ENCODE data around the gene RAI14. TPM values are rescaled to one million over a fixed set of nuclear protein-coding genes. Genes with fewer than 3 reads are reported as not detected.

The RAI14 gene
- total RNA-seq, 1 experiment from 2014 or later, result 23.6 TPM

DNA sequence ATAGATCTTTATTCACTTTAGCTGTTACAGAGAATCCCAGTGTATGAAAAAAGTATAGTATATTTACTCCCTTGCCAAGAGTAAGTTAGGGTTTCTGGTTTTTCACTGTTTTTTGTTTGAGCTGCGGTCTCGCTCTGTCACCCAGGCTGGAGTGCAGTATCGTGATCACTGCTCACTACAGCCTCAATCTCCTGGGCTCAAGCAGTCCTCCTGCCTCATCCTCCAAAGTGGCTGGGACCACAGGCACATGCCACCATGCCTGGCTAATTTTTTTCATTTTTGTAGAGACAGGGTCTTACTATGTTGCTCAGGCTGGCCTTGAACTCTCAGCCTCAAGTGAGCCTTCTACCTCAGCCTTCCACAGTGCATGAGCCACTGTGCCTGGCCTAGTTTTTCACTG is 3.0 kb downstream of the RAI14 start:
- peaks cover 7% of the 10 kb centered on the region for H3K4me1 ChIP-seq (ENCODE audit: insufficient read depth, low read length, poor library complexity, severe bottlenecking)
- TF ChIP-seq EZH2 (IDR thresholded peaks at IDR 0.05; ENCODE audit: borderline replicate concordance, low read depth, low read length, poor library complexity, severe bottlenecking), result no peak
- ChIA-PET POLR2A (ENCODE audit: low non-redundant PET) (no interaction called here), CTCF (no interaction called here)
- H3K9me3 ChIP-seq (ENCODE audit: low read depth, low read length, poor library complexity, severe bottlenecking), result no peaks in the 10 kb centered on the region
- no peaks in the 10 kb centered on the region for H3K36me3 ChIP-seq (ENCODE audit: insufficient read depth, low read length, poor library complexity, severe bottlenecking)
- H3K27ac ChIP-seq (ENCODE audit: low read depth, low read length, poor library complexity, severe bottlenecking), result no peak overlapping the region
- BruUV-seq (replicated peaks), result no TSS peak
- intact Hi-C loops (cut with micrococcal nuclease; ENCODE audit: unreplicated experiment), result loop anchor here (5.0 kb wide), 2 partner anchors 137 to 238 kb away; no protein-coding TSS in a partner anchor
- H3K4me3 ChIP-seq (ENCODE audit: low read depth, low read length, poor library complexity, severe bottlenecking), result no peak overlapping the region
- H3K27me3 ChIP-seq (replicated peaks; ENCODE audit: insufficient read depth, low read depth, low read length, poor library complexity), result no peaks in the 10 kb centered on the region
- no peak for DNase-seq (ENCODE audit: low spot score)

DNA sequence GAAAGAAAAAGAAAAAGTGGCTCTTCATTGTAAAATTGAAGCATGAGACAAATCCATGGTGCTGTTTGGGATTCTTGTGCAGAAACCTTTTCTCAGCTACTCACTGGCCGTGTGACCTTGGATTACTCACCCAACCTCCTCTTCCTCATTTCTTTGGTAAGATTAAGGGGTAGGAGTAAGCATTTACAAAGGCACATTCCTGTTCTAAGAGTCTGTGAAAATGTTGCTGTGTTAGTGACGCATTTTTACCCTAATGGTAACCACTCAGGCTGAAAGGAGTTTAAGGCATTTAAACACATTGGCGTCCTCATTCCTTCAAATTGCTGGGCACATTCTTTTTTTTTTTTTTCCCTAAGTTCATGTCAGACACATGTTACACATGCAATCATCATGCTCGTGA is 4.3 kb downstream of the RAI14 start:
- CTCF ChIA-PET, result no interaction called here
- POLR2A ChIA-PET (ENCODE audit: low non-redundant PET), result no interaction called here
- H3K9me3 ChIP-seq (ENCODE audit: low read depth, low read length, poor library complexity, severe bottlenecking), result no peaks in the 10 kb centered on the region
- intact Hi-C loops (cut with micrococcal nuclease; ENCODE audit: unreplicated experiment), result no loop called here
- TF ChIP-seq, protein P1, sequence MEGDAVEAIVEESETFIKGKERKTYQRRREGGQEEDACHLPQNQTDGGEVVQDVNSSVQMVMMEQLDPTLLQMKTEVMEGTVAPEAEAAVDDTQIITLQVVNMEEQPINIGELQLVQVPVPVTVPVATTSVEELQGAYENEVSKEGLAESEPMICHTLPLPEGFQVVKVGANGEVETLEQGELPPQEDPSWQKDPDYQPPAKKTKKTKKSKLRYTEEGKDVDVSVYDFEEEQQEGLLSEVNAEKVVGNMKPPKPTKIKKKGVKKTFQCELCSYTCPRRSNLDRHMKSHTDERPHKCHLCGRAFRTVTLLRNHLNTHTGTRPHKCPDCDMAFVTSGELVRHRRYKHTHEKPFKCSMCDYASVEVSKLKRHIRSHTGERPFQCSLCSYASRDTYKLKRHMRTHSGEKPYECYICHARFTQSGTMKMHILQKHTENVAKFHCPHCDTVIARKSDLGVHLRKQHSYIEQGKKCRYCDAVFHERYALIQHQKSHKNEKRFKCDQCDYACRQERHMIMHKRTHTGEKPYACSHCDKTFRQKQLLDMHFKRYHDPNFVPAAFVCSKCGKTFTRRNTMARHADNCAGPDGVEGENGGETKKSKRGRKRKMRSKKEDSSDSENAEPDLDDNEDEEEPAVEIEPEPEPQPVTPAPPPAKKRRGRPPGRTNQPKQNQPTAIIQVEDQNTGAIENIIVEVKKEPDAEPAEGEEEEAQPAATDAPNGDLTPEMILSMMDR (conservative IDR thresholded peaks at IDR 0.05; ENCODE audit: low read depth, low read length), result no peak
- TF ChIP-seq EZH2 (IDR thresholded peaks at IDR 0.05; ENCODE audit: borderline replicate concordance, low read depth, low read length, poor library complexity, severe bottlenecking), result no peak
- H3K27me3 ChIP-seq (replicated peaks; ENCODE audit: insufficient read depth, low read depth, low read length, poor library complexity), result no peaks in the 10 kb centered on the region
- no peak overlapping the region for H3K4me3 ChIP-seq (ENCODE audit: low read depth, low read length, poor library complexity, severe bottlenecking)
- H3K27ac ChIP-seq (ENCODE audit: low read depth, low read length, poor library complexity, severe bottlenecking), result no peak overlapping the region
- H3K4me1 ChIP-seq (ENCODE audit: insufficient read depth, low read length, poor library complexity, severe bottlenecking), result peaks cover 7% of the 10 kb centered on the region
- BruUV-seq (replicated peaks), result no TSS peak
- H3K36me3 ChIP-seq (ENCODE audit: insufficient read depth, low read length, poor library complexity, severe bottlenecking), result no peaks in the 10 kb centered on the region
- no peak for DNase-seq (ENCODE audit: low spot score)

DNA sequence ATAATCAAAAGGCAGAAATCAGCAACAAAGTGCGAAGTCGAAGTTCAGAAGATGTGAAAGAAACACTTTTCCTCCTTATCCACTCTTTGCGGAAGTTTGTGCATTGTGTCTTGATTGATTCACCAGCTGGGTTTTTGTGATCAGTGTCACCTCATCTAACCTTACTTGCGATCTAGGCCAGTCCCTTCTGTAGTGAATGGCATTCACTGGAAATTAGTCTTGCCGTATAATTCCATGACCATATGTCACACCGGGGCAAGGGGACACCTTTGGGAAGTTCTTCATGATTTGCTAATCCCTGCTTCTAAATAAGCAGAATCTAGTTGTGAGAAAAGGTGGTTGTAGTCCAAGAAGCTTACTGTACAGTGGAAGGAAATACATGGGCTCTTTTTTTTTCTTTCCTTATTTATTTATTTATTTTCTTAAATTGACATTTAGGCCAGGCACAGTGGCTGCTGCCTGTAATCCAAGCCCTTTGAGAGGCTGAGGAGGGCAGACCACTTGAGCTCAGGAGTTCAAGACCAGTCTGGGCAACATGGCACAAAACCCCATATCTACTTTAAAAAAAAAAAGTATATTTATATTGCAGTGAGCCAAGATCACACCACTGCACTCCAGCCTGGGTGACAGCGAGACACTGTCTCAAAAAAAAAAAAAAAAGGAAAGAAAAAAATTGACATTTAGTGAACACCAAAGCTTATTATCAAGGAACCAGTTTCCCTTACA is 7.8 kb downstream of the RAI14 start:
- DNase-seq (ENCODE audit: low spot score), result no peak
- no peak overlapping the region for H3K27ac ChIP-seq (ENCODE audit: low read depth, low read length, poor library complexity, severe bottlenecking)
- no peak for TF ChIP-seq EZH2 (IDR thresholded peaks at IDR 0.05; ENCODE audit: borderline replicate concordance, low read depth, low read length, poor library complexity, severe bottlenecking)
- TF ChIP-seq, protein P1 (conservative IDR thresholded peaks at IDR 0.05; ENCODE audit: low read depth, low read length), result no peak
- ChIA-PET CTCF (no interaction called here), POLR2A (ENCODE audit: low non-redundant PET) (interaction anchor here (0.7 kb wide), 1 partner anchor 536 kb away, joined by 8 read pairs; no protein-coding TSS in a partner anchor)
- no peaks in the 10 kb centered on the region for H3K9me3 ChIP-seq (ENCODE audit: low read depth, low read length, poor library complexity, severe bottlenecking)
- no TSS peak for BruUV-seq (replicated peaks)
- no peaks in the 10 kb centered on the region for H3K36me3 ChIP-seq (ENCODE audit: insufficient read depth, low read length, poor library complexity, severe bottlenecking)
- H3K4me3 ChIP-seq (ENCODE audit: low read depth, low read length, poor library complexity, severe bottlenecking), result no peak overlapping the region
- intact Hi-C loops (cut with micrococcal nuclease; ENCODE audit: unreplicated experiment), result no loop called here
- no peaks in the 10 kb centered on the region for H3K27me3 ChIP-seq (replicated peaks; ENCODE audit: insufficient read depth, low read depth, low read length, poor library complexity)
- H3K4me1 ChIP-seq (ENCODE audit: insufficient read depth, low read length, poor library complexity, severe bottlenecking), result no peaks in the 10 kb centered on the region

Measured in A673 (cell line).